Panc1 (cell line): ENCODE data around the gene FITM2.

Experiments used
- POLR2AphosphoS5 ChIP-seq: IDR thresholded peaks from 2 replicates; pipeline ENCODE4 v1.6.1; 2012; ENCODE audit warnings: mild to moderate bottlenecking, low read depth, low read length, moderate library complexity
- SIN3A ChIP-seq: IDR thresholded peaks from 2 replicates; pipeline ENCODE4 v1.6.1; 2012; ENCODE audit warnings: low read depth, mild to moderate bottlenecking, low read length, moderate library complexity, borderline replicate concordance; ENCODE audit not compliant: insufficient read depth
- TF ChIP-seq, protein P1 (sequence below): fragments of 450-650 bp; IDR thresholded peaks from 2 replicates; pipeline ENCODE4 v1.5.1; 2017; ENCODE audit warnings: mild to moderate bottlenecking
- TF ChIP-seq, protein P2 (sequence below), 2 experiments: IDR thresholded peaks; 2 replicates each; pipeline ENCODE4 v1.6.1; 2011 to 2012; ENCODE audit warnings: low read depth in 2 of 2, control low read depth in 1 of 2, low read length in 1 of 2, mild to moderate bottlenecking in 1 of 2, moderate library complexity in 1 of 2; ENCODE audit not compliant: insufficient read depth in 1 of 2

DNA sequence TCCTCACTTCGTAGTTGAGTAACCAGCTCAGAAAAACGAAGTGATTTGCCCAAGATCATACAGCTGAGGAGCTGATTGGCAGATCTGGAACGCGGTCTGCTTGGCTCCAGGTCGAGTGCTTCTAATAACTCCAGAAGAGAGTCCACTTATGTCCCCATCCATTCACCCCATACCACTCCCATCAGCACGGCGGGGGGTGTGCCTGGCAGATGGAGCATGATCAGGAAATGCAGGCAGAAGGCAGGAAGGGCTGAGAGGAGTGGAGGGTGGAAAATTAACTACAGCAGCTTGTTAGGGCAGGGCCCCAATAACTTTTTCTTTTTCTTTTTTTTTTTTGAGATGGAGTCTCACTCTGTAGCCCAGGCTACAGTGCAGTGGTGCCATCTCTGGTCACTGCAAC is 15.0 kb downstream of the FITM2 start:
- TF ChIP-seq, protein P1, sequence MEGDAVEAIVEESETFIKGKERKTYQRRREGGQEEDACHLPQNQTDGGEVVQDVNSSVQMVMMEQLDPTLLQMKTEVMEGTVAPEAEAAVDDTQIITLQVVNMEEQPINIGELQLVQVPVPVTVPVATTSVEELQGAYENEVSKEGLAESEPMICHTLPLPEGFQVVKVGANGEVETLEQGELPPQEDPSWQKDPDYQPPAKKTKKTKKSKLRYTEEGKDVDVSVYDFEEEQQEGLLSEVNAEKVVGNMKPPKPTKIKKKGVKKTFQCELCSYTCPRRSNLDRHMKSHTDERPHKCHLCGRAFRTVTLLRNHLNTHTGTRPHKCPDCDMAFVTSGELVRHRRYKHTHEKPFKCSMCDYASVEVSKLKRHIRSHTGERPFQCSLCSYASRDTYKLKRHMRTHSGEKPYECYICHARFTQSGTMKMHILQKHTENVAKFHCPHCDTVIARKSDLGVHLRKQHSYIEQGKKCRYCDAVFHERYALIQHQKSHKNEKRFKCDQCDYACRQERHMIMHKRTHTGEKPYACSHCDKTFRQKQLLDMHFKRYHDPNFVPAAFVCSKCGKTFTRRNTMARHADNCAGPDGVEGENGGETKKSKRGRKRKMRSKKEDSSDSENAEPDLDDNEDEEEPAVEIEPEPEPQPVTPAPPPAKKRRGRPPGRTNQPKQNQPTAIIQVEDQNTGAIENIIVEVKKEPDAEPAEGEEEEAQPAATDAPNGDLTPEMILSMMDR, result no peak
- TF ChIP-seq, protein P2, sequence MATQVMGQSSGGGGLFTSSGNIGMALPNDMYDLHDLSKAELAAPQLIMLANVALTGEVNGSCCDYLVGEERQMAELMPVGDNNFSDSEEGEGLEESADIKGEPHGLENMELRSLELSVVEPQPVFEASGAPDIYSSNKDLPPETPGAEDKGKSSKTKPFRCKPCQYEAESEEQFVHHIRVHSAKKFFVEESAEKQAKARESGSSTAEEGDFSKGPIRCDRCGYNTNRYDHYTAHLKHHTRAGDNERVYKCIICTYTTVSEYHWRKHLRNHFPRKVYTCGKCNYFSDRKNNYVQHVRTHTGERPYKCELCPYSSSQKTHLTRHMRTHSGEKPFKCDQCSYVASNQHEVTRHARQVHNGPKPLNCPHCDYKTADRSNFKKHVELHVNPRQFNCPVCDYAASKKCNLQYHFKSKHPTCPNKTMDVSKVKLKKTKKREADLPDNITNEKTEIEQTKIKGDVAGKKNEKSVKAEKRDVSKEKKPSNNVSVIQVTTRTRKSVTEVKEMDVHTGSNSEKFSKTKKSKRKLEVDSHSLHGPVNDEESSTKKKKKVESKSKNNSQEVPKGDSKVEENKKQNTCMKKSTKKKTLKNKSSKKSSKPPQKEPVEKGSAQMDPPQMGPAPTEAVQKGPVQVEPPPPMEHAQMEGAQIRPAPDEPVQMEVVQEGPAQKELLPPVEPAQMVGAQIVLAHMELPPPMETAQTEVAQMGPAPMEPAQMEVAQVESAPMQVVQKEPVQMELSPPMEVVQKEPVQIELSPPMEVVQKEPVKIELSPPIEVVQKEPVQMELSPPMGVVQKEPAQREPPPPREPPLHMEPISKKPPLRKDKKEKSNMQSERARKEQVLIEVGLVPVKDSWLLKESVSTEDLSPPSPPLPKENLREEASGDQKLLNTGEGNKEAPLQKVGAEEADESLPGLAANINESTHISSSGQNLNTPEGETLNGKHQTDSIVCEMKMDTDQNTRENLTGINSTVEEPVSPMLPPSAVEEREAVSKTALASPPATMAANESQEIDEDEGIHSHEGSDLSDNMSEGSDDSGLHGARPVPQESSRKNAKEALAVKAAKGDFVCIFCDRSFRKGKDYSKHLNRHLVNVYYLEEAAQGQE (IDR thresholded peaks at IDR 0.05; ENCODE audit: insufficient read depth in 1 of 2, low read depth in 2 of 2, low read length in 1 of 2), result no peak
- no peak for TF ChIP-seq POLR2AphosphoS5
- TF ChIP-seq SIN3A, result no peak
